ENCODE data around the gene PNPT1. TPM values are rescaled to one million over a fixed set of nuclear protein-coding genes. Genes with fewer than 3 reads are reported as not detected.

PNPT1 gene
- total RNA-seq, 1 experiment from 2014 or later, result 33.4 TPM

GRCh38 chr2:55604027-55604565 lies 89.5 kb downstream of the PNPT1 start:
- H3K14ac ChIP-seq (ENCODE audit: insufficient read depth, low read length), result no peak overlapping the region
- no peaks in the 10 kb centered on the region for H3K9me3 ChIP-seq (ENCODE audit: control insufficient read depth, low read depth, low read length)
- no CpG with 5 or more reads among the region's 1 CpG for WGBS (ENCODE audit: extremely low coverage, insufficient read length, low lambda C conversion rate)
- DNase-seq, result no peak
- no peaks in the 10 kb centered on the region for H3K9me3 Mint-ChIP-seq
- no peak overlapping the region for H3K18ac ChIP-seq (ENCODE audit: insufficient read length, low read depth, low read length)
- H3K27ac ChIP-seq (ENCODE audit: insufficient read length, low read depth, low read length), result no peak overlapping the region
- H3K9ac ChIP-seq (ENCODE audit: extremely low read depth, insufficient read length, low read length), result no peak overlapping the region
- no peak overlapping the region for H3K4ac ChIP-seq (ENCODE audit: low read depth, low read length)
- no peak overlapping the region for H2AFZ ChIP-seq (ENCODE audit: low read length)
- no peak overlapping the region for H4K8ac ChIP-seq (replicated peaks; ENCODE audit: insufficient read length, low read depth, low read length)
- no peaks in the 10 kb centered on the region for H3K27me3 Mint-ChIP-seq (ENCODE audit: low read depth)
- no peaks in the 10 kb centered on the region for H3K4me1 Mint-ChIP-seq
- no peak for TF ChIP-seq CTCF (conservative IDR thresholded peaks at IDR 0.05)
- H3K27me3 ChIP-seq (ENCODE audit: insufficient read depth, low read length), result no peaks in the 10 kb centered on the region
- H3K4me2 ChIP-seq (ENCODE audit: insufficient read depth, insufficient read length, low read length), result no peak overlapping the region
- H3T11ph ChIP-seq (ENCODE audit: low read length), result no peak overlapping the region
- H2BK20ac ChIP-seq (ENCODE audit: low read depth, low read length, poor library complexity, severe bottlenecking), result no peak overlapping the region
- H3K36me3 Mint-ChIP-seq (ENCODE audit: insufficient read depth in 1 of 3, low read depth in 3 of 3), result peaks cover 3 to 20% (median 20%) of the 10 kb centered on the region in 3 experiments; a peak in 5 of 7 replicates
- H3K23me2 ChIP-seq (ENCODE audit: insufficient read length, low read depth, low read length, poor library complexity, severe bottlenecking), result no peaks in the 10 kb centered on the region
- no peak overlapping the region for H2BK120ac ChIP-seq (ENCODE audit: low read depth, low read length, poor library complexity, severe bottlenecking)
- no peak overlapping the region for H2BK5ac ChIP-seq (ENCODE audit: insufficient read length, low read length)
- H3K4me3 Mint-ChIP-seq, result no peak overlapping the region
- H3K56ac ChIP-seq (ENCODE audit: insufficient read length, low read depth, low read length), result no peak overlapping the region
- H3K27ac Mint-ChIP-seq, result peak overlapping the region in 1 of 3 experiments; percentile 31; a peak in 2 of 7 replicates
- H4K91ac ChIP-seq (ENCODE audit: insufficient read length, low read depth, low read length), result no peak overlapping the region
- no peak overlapping the region for H3K23ac ChIP-seq (ENCODE audit: insufficient read length, low read depth, low read length)
- H3K79me2 ChIP-seq (ENCODE audit: insufficient read depth, low read length), result no peaks in the 10 kb centered on the region; the same call in 1 of the 2 replicates
- no peak overlapping the region for H2AK5ac ChIP-seq (ENCODE audit: insufficient read length, low read length)
- H4K5ac ChIP-seq (ENCODE audit: insufficient read length, low read depth, low read length), result no peak overlapping the region
- H2BK15ac ChIP-seq (ENCODE audit: low read depth, low read length), result no peak overlapping the region
- H4K20me1 ChIP-seq (ENCODE audit: control insufficient read depth, insufficient read depth, insufficient read length), result no peaks in the 10 kb centered on the region
- H2BK12ac ChIP-seq (ENCODE audit: insufficient read length, low read depth, low read length), result no peak overlapping the region
- no peaks in the 10 kb centered on the region for H3K4me1 ChIP-seq (ENCODE audit: insufficient read depth, low read length)
- H3K79me1 ChIP-seq (ENCODE audit: insufficient read depth, low read depth, low read length, poor library complexity, severe bottlenecking), result no peaks in the 10 kb centered on the region

All from H9 (cell line).